GM23248 (cell line): ENCODE results near the gene CATSPERD. TPM values are rescaled to one million over a fixed set of nuclear protein-coding genes. Genes with fewer than 3 reads are reported as not detected.
"Not testable (repeated sequence)": the region's sequence is repeated elsewhere in the genome, so short reads cannot be mapped to it uniquely, and the experiment has no call there.

Experiments used
- DNase-seq: peaks from one replicate; pipeline ENCODE4 v3.0.0-alpha.2; 2015
- H2AFZ ChIP-seq: fragments of 200-600 bp; sonication (generic); 2 replicates; pipeline ENCODE4 v1.6.1; 2016; ENCODE audit warnings: antibody characterized with exemption
- H3F3A ChIP-seq: fragments of 200-600 bp; sonication (generic); 2 replicates; pipeline ENCODE4 v1.6.1; 2016; ENCODE audit warnings: mild to moderate bottlenecking, antibody characterized with exemption, mixed run types; ENCODE audit not compliant: insufficient read depth
- H3K27ac ChIP-seq: fragments of 200-600 bp; sonication (generic); 2 replicates; pipeline ENCODE4 v1.5.1; 2016; ENCODE audit warnings: mild to moderate bottlenecking
- H3K27me3 ChIP-seq: fragments of 200-600 bp; sonication (generic); replicated peaks from 2 replicates; pipeline ENCODE4 v1.6.1; 2016; ENCODE audit warnings: mild to moderate bottlenecking; ENCODE audit not compliant: insufficient read depth
- H3K36me3 ChIP-seq: fragments of 200-600 bp; sonication (generic); 2 replicates; pipeline ENCODE4 v1.6.1; 2016; ENCODE audit warnings: low read depth, mild to moderate bottlenecking
- H3K4me1 ChIP-seq: fragments of 200-600 bp; sonication (generic); 2 replicates; pipeline ENCODE4 v1.6.1; 2016; ENCODE audit warnings: mild to moderate bottlenecking; ENCODE audit not compliant: insufficient read depth
- H3K4me2 ChIP-seq: fragments of 200-600 bp; sonication (generic); one replicate; pipeline ENCODE4 v1.6.1; 2016; ENCODE audit warnings: mild to moderate bottlenecking; ENCODE audit not compliant: unreplicated experiment
- H3K4me3 ChIP-seq: fragments of 200-600 bp; sonication (generic); 2 replicates; pipeline ENCODE4 v1.5.1; 2016; ENCODE audit warnings: mild to moderate bottlenecking
- H3K79me2 ChIP-seq: fragments of 200-600 bp; sonication (generic); 2 replicates; pipeline ENCODE4 v1.6.1; 2016; ENCODE audit warnings: mild to moderate bottlenecking; ENCODE audit not compliant: insufficient read depth
- H3K9ac ChIP-seq: fragments of 200-600 bp; sonication (generic); 2 replicates; pipeline ENCODE4 v1.6.1; 2016; ENCODE audit warnings: mild to moderate bottlenecking
- H3K9me2 ChIP-seq: fragments of 200-600 bp; sonication (generic); 2 replicates; pipeline ENCODE4 v1.6.1; 2016; ENCODE audit warnings: mixed run types, mild to moderate bottlenecking, moderate library complexity; ENCODE audit not compliant: insufficient read depth
- H3K9me3 ChIP-seq: fragments of 200-600 bp; sonication (generic); one replicate; pipeline ENCODE4 v1.6.1; 2017; ENCODE audit warnings: low read depth
- H4K20me1 ChIP-seq: fragments of 200-600 bp; sonication (generic); 2 replicates; pipeline ENCODE4 v1.6.0; 2016; ENCODE audit not compliant: insufficient read depth
- EZH2 ChIP-seq: fragments of 200-600 bp; sonication (generic); IDR thresholded peaks from 2 replicates; pipeline ENCODE4 v1.6.1; 2018; ENCODE audit warnings: antibody characterized with exemption, mild to moderate bottlenecking; ENCODE audit not compliant: insufficient read depth, poor library complexity, severe bottlenecking
- EZH2phosphoT487 ChIP-seq: fragments of 200-600 bp; sonication (generic); IDR thresholded peaks from 2 replicates; pipeline ENCODE4 v1.6.1; 2018; ENCODE audit warnings: antibody characterized with exemption, moderate library complexity, mild to moderate bottlenecking, low read depth; ENCODE audit not compliant: insufficient read depth
- WGBS, 2 experiments: methylation state at CpG; one replicate each; pipeline ENCODE4 v1.1.6; 2015 to 2017; ENCODE audit warnings: low lambda C conversion rate in 2 of 2, low coverage in 1 of 2; ENCODE audit errors: missing lambda C conversion rate in 2 of 2; 5-methylcytosine and 5-hydroxymethylcytosine counted together
- in situ Hi-C: fragments of 300-500 bp; cut with MboI; formaldehyde crosslinking; loops from 2 replicates; pipeline ENCODE4 v1.15.0; 2020
- polyA plus RNA-seq: library from polyadenylated mRNA; unstranded; fragments of >200 nt; fragmentation: Nextera tagmentation; extraction: Ambion mirVana; gene quantifications from 2 replicates; pipeline ENCODE4 v1.2.1, GENCODE V29; 2016
- total RNA-seq: library from RNA; depleted of rRNA; stranded (reverse); fragments of >200 nt; shearing (Covaris generic); gene quantifications from 2 replicates; pipeline ENCODE4 v1.2.3, GENCODE V29; 2014

CATSPERD gene
- total and polyA plus RNA-seq, 2 experiments from 2014 or later = 0.22 TPM; not detected in 1

DNA sequence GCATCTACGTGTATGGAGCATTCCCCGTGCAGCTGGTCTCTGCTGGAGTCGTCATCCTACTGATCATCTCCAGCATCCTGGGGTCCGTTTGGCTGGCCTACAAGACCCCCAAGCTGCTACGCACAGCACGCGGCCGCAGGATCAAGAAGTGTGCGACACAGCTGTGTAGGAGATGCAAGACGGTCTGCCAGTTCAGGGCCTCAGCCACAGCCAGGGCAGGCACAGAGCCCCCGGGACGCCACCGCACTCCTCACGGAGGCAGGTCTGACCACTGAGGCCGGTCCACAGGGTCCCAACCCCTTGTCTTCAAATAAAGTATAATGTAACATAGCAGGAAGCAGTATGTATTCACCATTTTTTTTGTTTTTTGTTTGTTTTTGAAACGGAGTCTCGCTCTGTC is 58.0 kb downstream of the CATSPERD start:
- in situ Hi-C loops = no loop called here
- H3K36me3 ChIP-seq = no peaks in the 10 kb centered on the region
- 56 to 63% methylated on average over 17 of the region's 17 CpGs for WGBS, 2 experiments

DNA sequence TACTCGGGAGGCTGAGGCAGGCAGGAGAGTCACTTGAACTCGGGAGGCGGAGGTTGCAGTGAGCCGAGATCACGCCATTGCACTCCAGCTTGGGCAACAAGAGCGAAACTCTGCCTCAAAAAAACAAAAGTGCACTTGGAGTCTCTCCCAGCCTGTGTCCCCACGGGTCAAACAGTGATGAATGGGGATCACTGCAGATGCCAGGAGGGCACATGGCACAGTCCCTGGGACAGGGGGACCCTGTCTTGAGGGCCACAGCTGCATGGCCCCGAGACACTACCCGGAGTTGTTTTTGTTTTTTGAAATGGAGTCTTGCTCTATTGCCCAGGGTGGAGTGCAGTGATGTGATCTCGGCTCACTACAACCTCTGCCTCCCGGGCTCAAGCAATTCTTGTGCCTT is 60.5 kb downstream of the CATSPERD start:
- H2AFZ ChIP-seq, H3K36me3 ChIP-seq, H3K9ac ChIP-seq, H3K9me3 ChIP-seq, in situ Hi-C loops, DNase-seq, H3K79me2 ChIP-seq, H3K4me1 ChIP-seq, H3K27me3 ChIP-seq, H3K4me2 ChIP-seq, H3K4me3 ChIP-seq, H4K20me1 ChIP-seq, H3K27ac ChIP-seq, H3F3A ChIP-seq, H3K9me2 ChIP-seq: not testable (repeated sequence)
- 85 to 86% methylated on average over 11 of the region's 11 CpGs for WGBS, 2 experiments

More for the DNA sequence above, 58.0 kb downstream of the CATSPERD start:
- H3F3A ChIP-seq = no peaks in the 10 kb centered on the region
- H3K4me3 ChIP-seq = no peak overlapping the region
- H3K79me2 ChIP-seq = no peaks in the 10 kb centered on the region
- H3K4me2 ChIP-seq = no peak overlapping the region
- H4K20me1 ChIP-seq = no peaks in the 10 kb centered on the region
- no peak overlapping the region for H3K27ac ChIP-seq
- H3K27me3 ChIP-seq = no peaks in the 10 kb centered on the region
- H3K9me3 ChIP-seq = no peaks in the 10 kb centered on the region
- TF ChIP-seq EZH2phosphoT487 (no peak), EZH2 (no peak)
- no peaks in the 10 kb centered on the region for H3K4me1 ChIP-seq
- H2AFZ ChIP-seq = no peak overlapping the region
- no peak for DNase-seq
- no peak overlapping the region for H3K9ac ChIP-seq
- no peaks in the 10 kb centered on the region for H3K9me2 ChIP-seq

GRCh38 chr19:5782322-5782721 is 61.9 kb downstream of the CATSPERD start:
- no peaks in the 10 kb centered on the region for H3K9me2 ChIP-seq
- no peak overlapping the region for H3K4me2 ChIP-seq
- H3K36me3 ChIP-seq = peaks cover 6% of the 10 kb centered on the region; the same call in 1 of the 2 replicates
- in situ Hi-C loops = no loop called here
- H3F3A ChIP-seq = no peaks in the 10 kb centered on the region
- H3K27me3 ChIP-seq = no peaks in the 10 kb centered on the region
- no peak for DNase-seq
- no peaks in the 10 kb centered on the region for H3K9me3 ChIP-seq
- no peaks in the 10 kb centered on the region for H4K20me1 ChIP-seq
- H3K4me1 ChIP-seq = no peaks in the 10 kb centered on the region
- no peak overlapping the region for H3K4me3 ChIP-seq
- H2AFZ ChIP-seq = no peak overlapping the region
- no peak for TF ChIP-seq EZH2phosphoT487
- no peak for TF ChIP-seq EZH2
- WGBS, 2 experiments = 71 to 78% methylated on average over 8 of the region's 9 CpGs
- H3K27ac ChIP-seq = no peak overlapping the region
- H3K79me2 ChIP-seq = no peaks in the 10 kb centered on the region
- no peak overlapping the region for H3K9ac ChIP-seq

GRCh38 chr19:5782945-5783919 is 62.8 kb downstream of the CATSPERD start:
- 72 to 76% methylated on average over 30 to 44 of the region's 48 CpGs for WGBS, 2 experiments
- no peak for DNase-seq
- Histone ChIP-seq H3K4me3 (no peak overlapping the region), H3K4me1 (no peaks in the 10 kb centered on the region), H4K20me1 (no peaks in the 10 kb centered on the region), H3F3A (no peaks in the 10 kb centered on the region), H3K4me2 (no peak overlapping the region), H3K9me3 (no peaks in the 10 kb centered on the region), H3K36me3 (peaks cover 6% of the 10 kb centered on the region; the same call in 1 of the 2 replicates), H3K79me2 (no peaks in the 10 kb centered on the region), H3K9ac (no peak overlapping the region), H2AFZ (no peak overlapping the region), H3K9me2 (no peaks in the 10 kb centered on the region), H3K27me3 (no peaks in the 10 kb centered on the region), H3K27ac (no peak overlapping the region)
- TF ChIP-seq EZH2 (no peak), EZH2phosphoT487 (no peak)
- in situ Hi-C loops = no loop called here
